Ovary (tissue), 3 donors: Measurements from ENCODE around the gene RBBP8NL.

ENCODE experiments used
- CTCF ChIP-seq, 3 donors: fragments of 450-650 bp in 2 of 3; fragments of 200-600 bp in 1 of 3; IDR thresholded peaks; one replicate each; pipeline versions ENCODE4 v1.5.1 to v1.8.0; 2016 to 2022; ENCODE audit warnings: antibody characterized with exemption in 3 of 3, mild to moderate bottlenecking in 1 of 3
- POLR2A ChIP-seq: fragments of 450-650 bp; IDR thresholded peaks from one replicate; pipeline ENCODE4 v1.6.1; 2017; ENCODE audit warnings: antibody characterized with exemption, mild to moderate bottlenecking, moderate library complexity
- donor health status: DM: no; HTN: no; CAD: no.

- TF ChIP-seq CTCF (IDR thresholded peaks at IDR 0.05) = no peak
- no peak for TF ChIP-seq POLR2A
Measured at GRCh38 chr20:62457831-62458230, 30.5 kb upstream of the RBBP8NL start.
